WTC11 (cell line): ENCODE data around the gene ITPR3. TPM values are rescaled to one million over a fixed set of nuclear protein-coding genes. Genes with fewer than 3 reads are reported as not detected.
A peak's percentile ranks its signal among the peaks of the same experiment; 100 is the strongest.

Experiments
- ATAC-seq: fragments of 200-7000 bp; cut with Tn5 transposase; 2 replicates; pipeline ENCODE4 v1.10.0; 2021; ENCODE audit warnings: mild to moderate bottlenecking, moderate library complexity
- CTCF ChIA-PET: fragments of 300-600 bp; sonication (Branson Sonifier 250); formaldehyde crosslinking; loops from one replicate; lab custom pipeline; 2021; ENCODE audit warnings: antibody characterized with exemption; lab: Charles Lee
- POLR2A ChIA-PET: fragments of 350-600 bp; sonication (Branson Sonifier 250); formaldehyde crosslinking; loops from one replicate; lab custom pipeline; 2021; ENCODE audit warnings: antibody characterized with exemption; lab: Charles Lee
- DNase-seq: peaks from one replicate; pipeline ENCODE4 v3.0.0; 2021; ENCODE audit warnings: low spot score
- H3K27ac Mint-ChIP-seq: 2 replicates; pipeline ENCODE4 v1.8.0; 2021; ENCODE audit warnings: mixed read lengths
- H3K27me3 Mint-ChIP-seq: 2 replicates; pipeline ENCODE4 v1.8.0; 2021; ENCODE audit warnings: low read depth, mild to moderate bottlenecking, moderate library complexity, mixed read lengths
- H3K36me3 Mint-ChIP-seq: 2 replicates; pipeline ENCODE4 v1.8.0; 2021; ENCODE audit warnings: mixed read lengths
- H3K4me1 Mint-ChIP-seq: 2 replicates; pipeline ENCODE4 v1.8.0; 2022; ENCODE audit warnings: mixed read lengths
- H3K4me3 Mint-ChIP-seq: 2 replicates; pipeline ENCODE4 v1.8.0; 2021; ENCODE audit warnings: mild to moderate bottlenecking, moderate library complexity, mixed read lengths
- H3K9me3 Mint-ChIP-seq: 2 replicates; pipeline ENCODE4 v1.8.0; 2021; ENCODE audit warnings: mixed read lengths
- ATF3 ChIP-seq: sonication (generic); formaldehyde crosslinking; conservative IDR thresholded peaks from 2 replicates; pipeline ENCODE4 v1.8.1; 2022; ENCODE audit warnings: mild to moderate bottlenecking, missing genetic modification reagents
- ATF6 ChIP-seq: sonication (generic); formaldehyde crosslinking; IDR thresholded peaks from 2 replicates; pipeline ENCODE4 v1.8.1; 2023; ENCODE audit warnings: mild to moderate bottlenecking, missing genetic modification reagents
- CDX4 ChIP-seq: fragments of 250-450 bp; sonication (Bioruptor Pico); IDR thresholded peaks from 2 replicates; pipeline ENCODE4 v1.9.0; 2021; ENCODE audit warnings: moderate library complexity, mild to moderate bottlenecking, inconsistent platforms, borderline replicate concordance
- ETV6 ChIP-seq: sonication (generic); formaldehyde crosslinking; IDR thresholded peaks from 2 replicates; pipeline ENCODE4 v1.8.1; 2022; ENCODE audit warnings: mild to moderate bottlenecking, missing genetic modification reagents
- HMGXB4 ChIP-seq: sonication (generic); formaldehyde crosslinking; IDR thresholded peaks from 2 replicates; pipeline ENCODE4 v1.8.1; 2023; ENCODE audit warnings: mild to moderate bottlenecking, moderate library complexity, missing genetic modification reagents
- IRF2 ChIP-seq: sonication (generic); formaldehyde crosslinking; IDR thresholded peaks from 2 replicates; pipeline ENCODE4 v1.8.0; 2022; ENCODE audit warnings: low read depth, missing genetic modification reagents, borderline replicate concordance
- KAT7 ChIP-seq: sonication (generic); formaldehyde crosslinking; IDR thresholded peaks from 2 replicates; pipeline ENCODE4 v1.8.1; 2023; ENCODE audit warnings: missing genetic modification reagents, mild to moderate bottlenecking, borderline replicate concordance
- MAX ChIP-seq: sonication (generic); formaldehyde crosslinking; IDR thresholded peaks from 2 replicates; pipeline ENCODE4 v1.8.0; 2022; ENCODE audit warnings: mild to moderate bottlenecking, missing genetic modification reagents
- MLX ChIP-seq: sonication (generic); formaldehyde crosslinking; IDR thresholded peaks from 2 replicates; pipeline ENCODE4 v1.8.1; 2023; ENCODE audit warnings: mild to moderate bottlenecking, missing genetic modification reagents, moderate library complexity
- MYBL2 ChIP-seq: sonication (generic); formaldehyde crosslinking; IDR thresholded peaks from 2 replicates; pipeline ENCODE4 v1.8.1; 2023; ENCODE audit warnings: mild to moderate bottlenecking, moderate library complexity, missing genetic modification reagents
- NFE2L1 ChIP-seq: sonication (generic); formaldehyde crosslinking; IDR thresholded peaks from 2 replicates; pipeline ENCODE4 v1.8.1; 2023; ENCODE audit warnings: missing genetic modification reagents
- NR1H2 ChIP-seq: sonication (generic); formaldehyde crosslinking; IDR thresholded peaks from 2 replicates; pipeline ENCODE4 v1.9.0; 2021; ENCODE audit warnings: mild to moderate bottlenecking, moderate library complexity, missing genetic modification reagents
- NR2C2 ChIP-seq: sonication (generic); formaldehyde crosslinking; IDR thresholded peaks from 2 replicates; pipeline ENCODE4 v1.8.0; 2022; ENCODE audit warnings: mild to moderate bottlenecking, missing genetic modification reagents
- OVOL2 ChIP-seq: fragments of 250-450 bp; sonication (Bioruptor Pico); IDR thresholded peaks from 2 replicates; pipeline ENCODE4 v1.9.0; 2021; ENCODE audit warnings: mild to moderate bottlenecking, borderline replicate concordance
- PREB ChIP-seq: sonication (generic); formaldehyde crosslinking; IDR thresholded peaks from 2 replicates; pipeline ENCODE4 v1.8.1; 2022; ENCODE audit warnings: mild to moderate bottlenecking, missing genetic modification reagents, moderate library complexity, borderline replicate concordance
- TEAD4 ChIP-seq: sonication (generic); formaldehyde crosslinking; IDR thresholded peaks from 2 replicates; pipeline ENCODE4 v1.8.0; 2022; ENCODE audit warnings: mild to moderate bottlenecking, missing genetic modification reagents
- USF1 ChIP-seq: sonication (generic); formaldehyde crosslinking; IDR thresholded peaks from 2 replicates; pipeline ENCODE4 v1.8.0; 2022; ENCODE audit warnings: mild to moderate bottlenecking, missing genetic modification reagents
- ZBTB43 ChIP-seq: sonication (generic); formaldehyde crosslinking; IDR thresholded peaks from 2 replicates; pipeline ENCODE4 v1.8.1; 2023; ENCODE audit warnings: mild to moderate bottlenecking, missing genetic modification reagents
- ZNF416 ChIP-seq: fragments of 250-450 bp; sonication (Bioruptor Pico); IDR thresholded peaks from 2 replicates; pipeline ENCODE4 v1.9.0; 2021; ENCODE audit warnings: mild to moderate bottlenecking, inconsistent platforms
- ZNF423 ChIP-seq: fragments of 250-450 bp; sonication (Bioruptor Pico); IDR thresholded peaks from 2 replicates; pipeline ENCODE4 v2.1.2; 2022; ENCODE audit warnings: mild to moderate bottlenecking, moderate library complexity
- ZNF425 ChIP-seq: fragments of 250-450 bp; sonication (Bioruptor Pico); conservative IDR thresholded peaks from 2 replicates; pipeline ENCODE4 v1.9.0; 2021; ENCODE audit warnings: mild to moderate bottlenecking
- total RNA-seq: library from RNA; stranded (reverse); gene quantifications from 3 replicates; pipeline ENCODE4 v1.2.3, GENCODE V29; 2021

The ITPR3 gene
- total RNA-seq, 1 experiment from 2014 or later, result 47.3 TPM

- TF ChIP-seq HMGXB4 (CRISPR knock-in tag) (no peak), ETV6 (CRISPR knock-in tag) (no peak), ATF6 (CRISPR knock-in tag) (no peak), USF1 (no peak), NR2C2 (CRISPR knock-in tag) (no peak)
Observed at GRCh38 chr6:33591424-33592032, 29.6 kb upstream of the ITPR3 start (continued).

GRCh38 chr6:33592280-33592594, 28.9 kb upstream of the ITPR3 start:
- ChIA-PET CTCF (interaction anchor here (0.6 to 4.4 kb wide), 13 partner anchors 9 to 768 kb away, joined by 3 to 33 read pairs (median 6); partner anchors contain the start of genes BAK1, ITPR3 and ZBTB22), POLR2A (interaction anchor here (2.5 kb wide), 1 partner anchor 30 kb away, joined by 10 read pairs; the partner anchor contains the start of gene ITPR3)
- no peaks in the 10 kb centered on the region; the same call in none of the 2 replicates for H3K27me3 Mint-ChIP-seq
- H3K27ac Mint-ChIP-seq, result peak overlapping the region; percentile 93
- TF ChIP-seq CDX4 (CRISPR knock-in tag) (no peak), OVOL2 (CRISPR knock-in tag) (no peak), KAT7 (CRISPR knock-in tag) (no peak), NFE2L1 (CRISPR knock-in tag) (no peak), IRF2 (CRISPR knock-in tag) (no peak), ATF3 (CRISPR knock-in tag) (no peak), ZNF423 (CRISPR knock-in tag) (no peak), ZNF416 (CRISPR knock-in tag) (no peak), ZNF425 (no peak), MLX (CRISPR knock-in tag) (no peak), PREB (CRISPR knock-in tag) (no peak), MAX (CRISPR knock-in tag) (no peak), TEAD4 (no peak), ZBTB43 (CRISPR knock-in tag) (no peak), NR1H2 (CRISPR knock-in tag) (no peak), MYBL2 (CRISPR knock-in tag) (no peak)
- DNase-seq (no peak), ATAC-seq (no peak)
- H3K4me1 Mint-ChIP-seq, result peaks cover 35% of the 10 kb centered on the region
- peak overlapping the region; percentile 60 for H3K4me3 Mint-ChIP-seq
- H3K36me3 Mint-ChIP-seq, result no peaks in the 10 kb centered on the region
- peaks cover 7% of the 10 kb centered on the region; the same call in 1 of the 2 replicates for H3K9me3 Mint-ChIP-seq
